HCEC 1CT (cell line): Measurements from ENCODE around the gene PACSIN2.
A peak's percentile ranks its signal among the peaks of the same experiment; 100 is the strongest.
"Not testable (repeated sequence)": the region's sequence is repeated elsewhere in the genome, so short reads cannot be mapped to it uniquely, and the experiment has no call there.

Experiments
- DNase-seq: peaks from one replicate; pipeline ENCODE4 v3.0.0-alpha.2; 2017

PACSIN2 gene

GRCh38 chr22:42990131-42990838, 24.7 kb downstream of the PACSIN2 start:
- peak; percentile 92 for DNase-seq

GRCh38 chr22:42986115-42986514, 28.8 kb downstream of the PACSIN2 start:
- DNase-seq = no peak

GRCh38 chr22:42985531-42985905, 29.4 kb downstream of the PACSIN2 start:
- no peak for DNase-seq

- DNase-seq = no peak
These were observed 30.0 kb downstream of the PACSIN2 start for GRCh38 chr22:42984814-42985530.

GRCh38 chr22:42984397-42984796, 30.6 kb downstream of the PACSIN2 start:
- DNase-seq = no peak

- DNase-seq = no peak
These were observed 31.5 kb downstream of the PACSIN2 start for GRCh38 chr22:42983470-42983869.

- no peak for DNase-seq
These were observed 35.3 kb downstream of the PACSIN2 start for GRCh38 chr22:42979606-42980005.

- no peak for DNase-seq
These were observed 36.4 kb downstream of the PACSIN2 start for GRCh38 chr22:42978453-42979103.

- DNase-seq = no peak
These were observed 37.4 kb downstream of the PACSIN2 start for GRCh38 chr22:42977569-42977968.

GRCh38 chr22:42976217-42976933, 38.6 kb downstream of the PACSIN2 start:
- no peak for DNase-seq

- DNase-seq = no peak
These were observed 40.7 kb downstream of the PACSIN2 start for GRCh38 chr22:42974223-42974622.

GRCh38 chr22:42973536-42973881, 41.4 kb downstream of the PACSIN2 start:
- DNase-seq = no peak

- DNase-seq = no peak
These were observed 42.1 kb downstream of the PACSIN2 start for GRCh38 chr22:42972649-42973535.

GRCh38 chr22:42971473-42971860, 43.5 kb downstream of the PACSIN2 start:
- not testable (repeated sequence) for DNase-seq

GRCh38 chr22:42970029-42970428, 44.9 kb downstream of the PACSIN2 start:
- DNase-seq = no peak

- no peak for DNase-seq
These were observed 45.5 kb downstream of the PACSIN2 start for GRCh38 chr22:42969348-42969975.

- DNase-seq = no peak
These were observed 47.0 kb downstream of the PACSIN2 start for GRCh38 chr22:42967933-42968332.

- no peak for DNase-seq
These were observed 47.9 kb downstream of the PACSIN2 start for GRCh38 chr22:42967005-42967404.

GRCh38 chr22:42966497-42966896, 48.5 kb downstream of the PACSIN2 start:
- no peak for DNase-seq

GRCh38 chr22:42964994-42965699, 49.8 kb downstream of the PACSIN2 start:
- DNase-seq = no peak

- DNase-seq = no peak
These were observed 51.7 kb downstream of the PACSIN2 start for GRCh38 chr22:42963231-42963595.
